Measurements from ENCODE around the gene FAM53B.

FAM53B gene

GRCh38 chr10:124595143-124595883 is 148.9 kb downstream of the FAM53B start:
- no peak for TF ChIP-seq CTCF (IDR thresholded peaks at IDR 0.05; ENCODE audit: low read depth, low read length)
- DNase-seq (ENCODE audit: extremely low read depth, low read depth): no peak

- DNase-seq (ENCODE audit: extremely low read depth, low read depth): no peak
- no peak for TF ChIP-seq CTCF (IDR thresholded peaks at IDR 0.05; ENCODE audit: low read depth, low read length)
These were observed 149.9 kb downstream of the FAM53B start for GRCh38 chr10:124594240-124594639.

- TF ChIP-seq CTCF (IDR thresholded peaks at IDR 0.05; ENCODE audit: low read depth, low read length): no peak
- DNase-seq (ENCODE audit: extremely low read depth, low read depth): no peak
These were observed 150.7 kb downstream of the FAM53B start for GRCh38 chr10:124593431-124593985.

GRCh38 chr10:124592736-124593430 is 151.3 kb downstream of the FAM53B start:
- no peak for DNase-seq (ENCODE audit: extremely low read depth, low read depth)
- TF ChIP-seq CTCF (IDR thresholded peaks at IDR 0.05; ENCODE audit: low read depth, low read length): no peak

- DNase-seq (ENCODE audit: extremely low read depth, low read depth): no peak
- no peak for TF ChIP-seq CTCF (IDR thresholded peaks at IDR 0.05; ENCODE audit: low read depth, low read length)
These were observed 152.1 kb downstream of the FAM53B start for GRCh38 chr10:124592101-124592500.

- TF ChIP-seq CTCF (IDR thresholded peaks at IDR 0.05; ENCODE audit: low read depth, low read length): no peak
- no peak for DNase-seq (ENCODE audit: extremely low read depth, low read depth)
These were observed 153.1 kb downstream of the FAM53B start for GRCh38 chr10:124591123-124591495.

Data from AG09319 (cell line).